GM13977 (cell line): ENCODE results near the gene BCL11A.

Source experiments
- DNase-seq: peaks from one replicate; pipeline ENCODE4 v3.0.0; 2012; ENCODE audit warnings: low spot score
- in situ Hi-C: fragments of 300-500 bp; cut with MboI; formaldehyde crosslinking; loops from one replicate; pipeline ENCODE4 v1.12.0; 2022; ENCODE audit warnings: low sequenced_read_pairs, low pct_unique_long_range_greater_than_20kb, mixed read lengths, inconsistent platforms; ENCODE audit not compliant: unreplicated experiment
- TF ChIP-seq, protein P1 (sequence below): IDR thresholded peaks from 2 replicates; pipeline ENCODE4 v1.5.1; 2012; ENCODE audit warnings: mild to moderate bottlenecking, control low read depth; ENCODE audit not compliant: insufficient read depth; ENCODE audit errors: extremely low read depth, missing control alignments

Gene BCL11A

DNA sequence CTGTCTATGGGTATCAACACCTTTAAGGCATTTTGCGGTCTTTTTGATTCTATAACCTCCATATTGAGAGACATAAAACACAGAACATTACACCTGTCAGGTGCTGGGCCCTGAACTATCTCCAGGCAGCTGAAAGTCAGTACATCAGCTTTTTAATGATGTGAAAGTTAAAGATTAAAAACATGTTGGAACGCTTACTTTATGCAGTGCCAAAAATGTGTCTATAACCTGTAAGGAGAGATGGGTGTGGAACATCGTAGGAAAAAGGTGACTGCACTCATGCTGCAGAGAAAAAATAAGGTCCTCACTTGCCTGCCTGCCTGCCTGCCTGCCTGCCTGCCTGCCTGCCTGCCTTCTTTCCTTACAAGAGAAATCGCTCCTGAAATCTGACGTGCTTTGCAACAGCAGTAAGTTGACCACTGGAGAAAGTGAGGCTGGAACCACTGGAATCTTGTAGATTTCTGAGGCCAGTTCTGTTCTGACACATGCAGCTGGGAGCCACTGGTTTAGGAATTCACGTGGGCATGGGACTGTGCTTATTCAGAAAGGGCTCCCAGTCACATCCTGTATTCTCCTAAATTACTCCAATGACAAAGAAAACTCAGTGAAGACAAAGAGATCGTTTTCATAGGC is 34.1 kb downstream of the BCL11A start:
- TF ChIP-seq, protein P1, sequence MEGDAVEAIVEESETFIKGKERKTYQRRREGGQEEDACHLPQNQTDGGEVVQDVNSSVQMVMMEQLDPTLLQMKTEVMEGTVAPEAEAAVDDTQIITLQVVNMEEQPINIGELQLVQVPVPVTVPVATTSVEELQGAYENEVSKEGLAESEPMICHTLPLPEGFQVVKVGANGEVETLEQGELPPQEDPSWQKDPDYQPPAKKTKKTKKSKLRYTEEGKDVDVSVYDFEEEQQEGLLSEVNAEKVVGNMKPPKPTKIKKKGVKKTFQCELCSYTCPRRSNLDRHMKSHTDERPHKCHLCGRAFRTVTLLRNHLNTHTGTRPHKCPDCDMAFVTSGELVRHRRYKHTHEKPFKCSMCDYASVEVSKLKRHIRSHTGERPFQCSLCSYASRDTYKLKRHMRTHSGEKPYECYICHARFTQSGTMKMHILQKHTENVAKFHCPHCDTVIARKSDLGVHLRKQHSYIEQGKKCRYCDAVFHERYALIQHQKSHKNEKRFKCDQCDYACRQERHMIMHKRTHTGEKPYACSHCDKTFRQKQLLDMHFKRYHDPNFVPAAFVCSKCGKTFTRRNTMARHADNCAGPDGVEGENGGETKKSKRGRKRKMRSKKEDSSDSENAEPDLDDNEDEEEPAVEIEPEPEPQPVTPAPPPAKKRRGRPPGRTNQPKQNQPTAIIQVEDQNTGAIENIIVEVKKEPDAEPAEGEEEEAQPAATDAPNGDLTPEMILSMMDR: no peak
- DNase-seq: no peak
- in situ Hi-C loops: no loop called here

DNA sequence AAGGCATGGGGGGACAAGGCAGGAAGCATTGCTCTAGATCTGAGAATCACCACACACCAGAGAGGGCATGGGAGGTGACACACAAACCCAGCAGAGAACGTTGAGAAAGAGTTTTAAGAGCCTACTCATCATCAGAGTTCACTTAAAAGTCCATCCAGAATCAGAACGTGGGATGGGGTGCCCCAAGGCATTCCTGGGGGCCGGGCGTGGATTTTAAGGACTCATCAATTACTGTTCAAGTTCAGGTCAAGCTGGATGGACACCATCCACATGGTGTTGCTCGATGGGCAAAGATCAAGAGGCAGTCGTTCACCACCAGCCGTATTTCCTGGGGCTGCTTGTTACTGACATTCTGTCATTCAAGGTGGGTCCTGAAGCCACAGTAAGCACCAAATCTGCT is 34.9 kb downstream of the BCL11A start:
- DNase-seq: no peak
- in situ Hi-C loops: no loop called here
- TF ChIP-seq, protein P1: no peak

DNA sequence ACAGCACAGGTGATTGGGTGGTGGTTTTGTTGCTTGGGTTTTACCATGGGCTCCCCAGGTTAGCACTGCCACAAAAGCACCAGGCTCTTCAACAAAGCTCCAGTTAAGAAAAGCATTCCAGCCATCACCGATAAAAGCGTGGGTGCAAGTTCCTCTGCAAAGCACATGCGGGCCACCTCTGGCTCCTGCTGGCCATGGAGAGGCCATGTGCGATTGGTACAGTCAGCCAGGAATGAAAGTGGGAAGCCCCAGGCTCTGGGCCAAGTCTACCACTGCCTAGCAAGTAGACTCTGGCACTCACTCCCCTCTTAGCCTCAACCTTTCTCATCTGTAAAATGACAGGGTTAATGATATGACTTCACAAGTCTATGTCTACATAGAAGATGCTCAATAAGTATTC is 36.0 kb downstream of the BCL11A start:
- no peak for DNase-seq
- in situ Hi-C loops: no loop called here
- TF ChIP-seq, protein P1: no peak

DNA sequence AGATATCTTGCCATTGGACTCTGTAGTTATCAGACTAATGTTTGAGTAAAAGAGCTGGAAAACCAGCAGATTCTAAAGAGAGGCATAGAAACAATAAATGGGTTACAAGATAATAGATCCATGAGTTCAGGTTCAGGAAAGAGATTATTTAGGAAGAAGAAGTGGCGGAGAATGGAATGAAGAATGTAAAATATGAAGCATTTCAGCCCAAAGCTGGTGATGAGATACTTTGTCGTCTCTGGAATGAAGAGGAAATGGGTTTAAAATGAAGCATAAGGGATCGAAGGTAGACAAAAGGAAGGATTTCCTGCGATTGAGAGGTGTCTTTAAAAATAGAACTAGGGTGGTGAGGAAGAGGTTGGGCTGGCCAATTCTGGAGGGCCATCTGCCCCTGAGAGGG is 36.6 kb downstream of the BCL11A start:
- no peak for DNase-seq
- TF ChIP-seq, protein P1: no peak
- in situ Hi-C loops: no loop called here

DNA sequence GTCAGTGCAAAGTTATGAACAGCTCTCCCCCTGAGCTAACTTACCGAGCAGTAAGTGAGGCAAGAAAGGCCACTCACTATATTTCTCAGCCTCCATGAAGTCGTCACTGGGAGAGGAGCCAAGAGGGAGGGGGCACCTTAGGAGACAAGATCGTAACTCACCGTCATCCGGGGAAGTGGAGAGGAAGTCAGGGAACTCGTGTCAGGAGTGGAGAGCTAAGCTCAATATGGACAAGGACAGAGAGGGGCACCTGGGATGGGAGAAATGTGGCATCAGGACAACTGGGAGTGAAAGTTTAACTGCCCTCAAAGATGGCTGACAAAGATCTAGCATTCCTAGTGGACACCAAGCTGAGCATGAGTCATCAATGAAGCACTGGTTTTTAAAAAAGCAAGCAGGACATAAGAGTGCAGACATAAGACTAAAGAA is 37.1 kb downstream of the BCL11A start:
- DNase-seq: no peak
- TF ChIP-seq, protein P1: no peak
- in situ Hi-C loops: no loop called here

DNA sequence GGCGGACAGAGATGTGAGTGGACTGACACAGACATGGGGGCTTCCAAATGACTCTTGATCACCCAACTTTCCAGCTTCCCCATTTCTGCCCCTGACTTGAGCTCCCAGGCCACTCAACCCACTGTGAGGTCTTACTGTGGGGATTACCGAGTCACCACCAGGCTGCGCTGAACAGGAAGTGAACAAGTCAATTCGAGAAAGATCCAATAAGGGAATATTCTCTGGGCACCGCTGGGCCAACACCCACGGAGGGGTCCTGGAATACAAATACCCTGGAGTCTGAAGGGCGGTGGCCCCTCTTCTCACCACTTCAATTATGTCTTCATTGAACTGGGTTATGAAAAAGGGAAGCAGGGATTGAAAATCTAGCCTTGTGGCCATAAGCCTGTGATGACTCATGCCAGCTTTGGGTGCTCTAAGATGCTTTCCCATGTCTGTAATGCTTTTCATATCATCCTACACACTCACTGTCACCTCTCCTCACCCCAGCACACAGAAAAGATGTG is 37.7 kb downstream of the BCL11A start:
- TF ChIP-seq, protein P1: no peak
- DNase-seq: peak; percentile 71
- in situ Hi-C loops: no loop called here
